CD4-positive, alpha-beta T cell treated with Interleukin-4 for 1 hour (primary cell): ENCODE results near the gene KISS1.

Experiments
- DNase-seq, 2 donors: peaks; one replicate each; pipeline ENCODE4 v3.0.0-alpha.2; 2020 to 2022

KISS1 gene

GRCh38 chr1:204190212-204191211 is 5.8 kb downstream of the KISS1 start:
- DNase-seq = peak in 1 of 2 donors; percentile 30

GRCh38 chr1:204188959-204189639 is 7.2 kb downstream of the KISS1 start:
- no peak for DNase-seq

GRCh38 chr1:204186597-204186996 is 9.7 kb downstream of the KISS1 start:
- no peak for DNase-seq

- DNase-seq = no peak
Observed at GRCh38 chr1:204181116-204181515, 15.2 kb downstream of the KISS1 start.

- no peak for DNase-seq
Observed at GRCh38 chr1:204180133-204180532, 16.2 kb downstream of the KISS1 start.

GRCh38 chr1:204178487-204179281 is 17.6 kb downstream of the KISS1 start:
- no peak for DNase-seq

- DNase-seq = no peak
Observed at GRCh38 chr1:204177133-204177532, 19.2 kb downstream of the KISS1 start.

GRCh38 chr1:204176049-204176448 is 20.2 kb downstream of the KISS1 start:
- DNase-seq = no peak

- no peak for DNase-seq
Observed at GRCh38 chr1:204174958-204175357, 21.3 kb downstream of the KISS1 start.

GRCh38 chr1:204172404-204173029 is 23.8 kb downstream of the KISS1 start:
- DNase-seq = no peak

- no peak for DNase-seq
Observed at GRCh38 chr1:204171751-204172178, 24.5 kb downstream of the KISS1 start.

- no peak for DNase-seq
Observed at GRCh38 chr1:204170494-204171155, 25.7 kb downstream of the KISS1 start.

- DNase-seq = peak in 1 of 2 donors; percentile 11
Observed at GRCh38 chr1:204169858-204170257, 26.4 kb downstream of the KISS1 start.

- no peak for DNase-seq
Observed at GRCh38 chr1:204167730-204168129, 28.6 kb downstream of the KISS1 start.

- DNase-seq = no peak
Observed at GRCh38 chr1:204166219-204166618, 30.1 kb downstream of the KISS1 start, which contains the start of gene REN. REN (minus strand) TSS chr1:204166337; CDS start chr1:204166293, 44 bp downstream.

GRCh38 chr1:204162494-204163074 is 33.7 kb downstream of the KISS1 start:
- DNase-seq = peak; percentile 72 to 77

- no peak for DNase-seq
Observed at GRCh38 chr1:204161609-204162493, 34.4 kb downstream of the KISS1 start.

GRCh38 chr1:204157962-204158361 is 38.3 kb downstream of the KISS1 start:
- DNase-seq = no peak

GRCh38 chr1:204155881-204156280 is 40.4 kb downstream of the KISS1 start:
- DNase-seq = no peak

- DNase-seq = no peak
Observed at GRCh38 chr1:204154568-204155255, 41.6 kb downstream of the KISS1 start.
